Large intestine (tissue), 3 donors: Measurements from ENCODE around the gene CHMP4B. TPM values are rescaled to one million over a fixed set of nuclear protein-coding genes. Genes with fewer than 3 reads are reported as not detected.

Experiments
- DNase-seq, 2 donors: peaks; one replicate each; pipeline versions ENCODE4 v3.0.0 to v3.0.0-alpha.2; 2013
- H3K27ac ChIP-seq: one replicate; pipeline ENCODE4 v1.5.1; 2013; ENCODE audit warnings: low read length
- H3K27me3 ChIP-seq: 2 replicates; pipeline ENCODE4 v1.6.1; 2013; ENCODE audit warnings: low read length; ENCODE audit not compliant: control insufficient read depth, insufficient read depth
- H3K36me3 ChIP-seq: 2 replicates; pipeline ENCODE4 v1.6.1; 2013; ENCODE audit warnings: low read length; ENCODE audit not compliant: control insufficient read depth, insufficient read depth
- H3K4me1 ChIP-seq: one replicate; pipeline ENCODE4 v1.6.1; 2013; ENCODE audit warnings: low read length; ENCODE audit not compliant: control insufficient read depth, insufficient read depth
- H3K4me3 ChIP-seq: one replicate; pipeline ENCODE4 v1.5.1; 2013; ENCODE audit warnings: low read length
- H3K9me3 ChIP-seq: one replicate; pipeline ENCODE4 v1.6.1; 2013; ENCODE audit warnings: mild to moderate bottlenecking, low read depth, low read length, moderate library complexity; ENCODE audit not compliant: control insufficient read depth
- WGBS: methylation state at CpG from one replicate; pipeline ENCODE4 v1.1.5; 2013; ENCODE audit warnings: low lambda C conversion rate; ENCODE audit not compliant: insufficient coverage; 5-methylcytosine and 5-hydroxymethylcytosine counted together
- polyA plus RNA-seq: library from polyadenylated mRNA; unstranded; fragments of 120-200 nt; gene quantifications from one replicate; pipeline ENCODE4 v1.2.1, GENCODE V29; 2013

Gene CHMP4B
- polyA plus RNA-seq, 1 donor, result 98.5 TPM

- H3K4me3 ChIP-seq, result no peak overlapping the region
- no peaks in the 10 kb centered on the region for H3K36me3 ChIP-seq
- DNase-seq, result no peak
- no peak overlapping the region for H3K27ac ChIP-seq
- 94% methylated on average over 2 of the region's 3 CpGs for WGBS
- no peaks in the 10 kb centered on the region for H3K4me1 ChIP-seq
- no peaks in the 10 kb centered on the region for H3K9me3 ChIP-seq
- H3K27me3 ChIP-seq, result no peaks in the 10 kb centered on the region
Measured at GRCh38 chr20:33772439-33772838, 38.7 kb upstream of the CHMP4B start.

- no peak for DNase-seq
- Histone ChIP-seq H3K9me3 (no peaks in the 10 kb centered on the region), H3K27me3 (no peaks in the 10 kb centered on the region), H3K36me3 (no peaks in the 10 kb centered on the region), H3K4me1 (no peaks in the 10 kb centered on the region), H3K27ac (no peak overlapping the region), H3K4me3 (no peak overlapping the region)
- WGBS, result no CpG with 5 or more reads among the region's 2 CpGs
Measured at GRCh38 chr20:33773412-33774089, 37.6 kb upstream of the CHMP4B start.

GRCh38 chr20:33777816-33778215 is 33.3 kb upstream of the CHMP4B start:
- Histone ChIP-seq H3K4me3 (no peak overlapping the region), H3K36me3 (peaks cover 4% of the 10 kb centered on the region), H3K9me3 (no peaks in the 10 kb centered on the region), H3K27me3 (no peaks in the 10 kb centered on the region), H3K27ac (no peak overlapping the region), H3K4me1 (no peaks in the 10 kb centered on the region)
- WGBS, result no CpG with 5 or more reads among the region's 2 CpGs
- no peak for DNase-seq

- H3K36me3 ChIP-seq, result peaks cover 4% of the 10 kb centered on the region
- no peaks in the 10 kb centered on the region for H3K27me3 ChIP-seq
- no CpG with 5 or more reads among the region's 4 CpGs for whole genome bisulfite sequencing
- no peak overlapping the region for H3K27ac ChIP-seq
- no peaks in the 10 kb centered on the region for H3K9me3 ChIP-seq
- H3K4me3 ChIP-seq, result no peak overlapping the region
- no peak for DNase-seq
- no peaks in the 10 kb centered on the region for H3K4me1 ChIP-seq
Measured at GRCh38 chr20:33781133-33781532, 30.0 kb upstream of the CHMP4B start.

GRCh38 chr20:33781945-33782344 is 29.2 kb upstream of the CHMP4B start:
- WGBS, result no CpG with 5 or more reads among the region's 1 CpG
- Histone ChIP-seq H3K27ac (no peak overlapping the region), H3K9me3 (no peaks in the 10 kb centered on the region), H3K4me1 (no peaks in the 10 kb centered on the region), H3K27me3 (no peaks in the 10 kb centered on the region), H3K4me3 (no peak overlapping the region), H3K36me3 (peaks cover 4% of the 10 kb centered on the region)
- no peak for DNase-seq

GRCh38 chr20:33783256-33783655 is 27.9 kb upstream of the CHMP4B start:
- Histone ChIP-seq H3K27me3 (no peaks in the 10 kb centered on the region), H3K4me3 (no peak overlapping the region), H3K9me3 (no peaks in the 10 kb centered on the region), H3K4me1 (no peaks in the 10 kb centered on the region), H3K27ac (no peak overlapping the region), H3K36me3 (peaks cover 4% of the 10 kb centered on the region)
- no peak for DNase-seq
- no CpG with 5 or more reads among the region's 5 CpGs for WGBS

GRCh38 chr20:33783818-33784217 is 27.3 kb upstream of the CHMP4B start:
- no peak overlapping the region for H3K4me3 ChIP-seq
- H3K27ac ChIP-seq, result no peak overlapping the region
- no peak for DNase-seq
- peaks cover 4% of the 10 kb centered on the region for H3K36me3 ChIP-seq
- H3K9me3 ChIP-seq, result no peaks in the 10 kb centered on the region
- H3K4me1 ChIP-seq, result no peaks in the 10 kb centered on the region
- 80% methylated on average over 1 of the region's 5 CpGs for WGBS
- H3K27me3 ChIP-seq, result no peaks in the 10 kb centered on the region

- WGBS, result no CpG with 5 or more reads among the region's 2 CpGs
- no peak for DNase-seq
- Histone ChIP-seq H3K36me3 (peaks cover 4% of the 10 kb centered on the region), H3K4me3 (no peak overlapping the region), H3K9me3 (no peaks in the 10 kb centered on the region), H3K27ac (no peak overlapping the region), H3K4me1 (peaks cover under 1% of the 10 kb centered on the region), H3K27me3 (no peaks in the 10 kb centered on the region)
Measured at GRCh38 chr20:33784225-33784624, 26.9 kb upstream of the CHMP4B start.

- peaks cover 4% of the 10 kb centered on the region for H3K36me3 ChIP-seq
- H3K9me3 ChIP-seq, result no peaks in the 10 kb centered on the region
- H3K4me1 ChIP-seq, result peaks cover 8% of the 10 kb centered on the region
- DNase-seq, result no peak
- no peaks in the 10 kb centered on the region for H3K27me3 ChIP-seq
- H3K27ac ChIP-seq, result no peak overlapping the region
- WGBS, result 100% methylated on average over 1 of the region's 5 CpGs
- no peak overlapping the region for H3K4me3 ChIP-seq
Measured at GRCh38 chr20:33785503-33785902, 25.6 kb upstream of the CHMP4B start.

- Histone ChIP-seq H3K27me3 (no peaks in the 10 kb centered on the region), H3K4me1 (peaks cover 8% of the 10 kb centered on the region), H3K4me3 (no peak overlapping the region), H3K27ac (no peak overlapping the region), H3K9me3 (no peaks in the 10 kb centered on the region), H3K36me3 (no peaks in the 10 kb centered on the region)
- WGBS, result no CpG with 5 or more reads among the region's 9 CpGs
- DNase-seq, result no peak
Measured at GRCh38 chr20:33787253-33787891, 23.8 kb upstream of the CHMP4B start.
